Endothelial cell (in vitro differentiated cells): ENCODE measurements around the gene PHLDB2. TPM values are rescaled to one million over a fixed set of nuclear protein-coding genes. Genes with fewer than 3 reads are reported as not detected.

Source experiments
- DNase-seq: peaks from one replicate; pipeline ENCODE4 v3.0.0; 2021; ENCODE audit warnings: low spot score
- H3K27ac Mint-ChIP-seq: one replicate; pipeline ENCODE4 v1.8.0; 2021; ENCODE audit warnings: mixed read lengths, inconsistent platforms; ENCODE audit not compliant: unreplicated experiment
- H3K27me3 Mint-ChIP-seq: one replicate; pipeline ENCODE4 v1.8.0; 2021; ENCODE audit warnings: mild to moderate bottlenecking, moderate library complexity, mixed read lengths, inconsistent platforms; ENCODE audit not compliant: unreplicated experiment
- H3K36me3 Mint-ChIP-seq: one replicate; pipeline ENCODE4 v1.8.0; 2021; ENCODE audit warnings: mild to moderate bottlenecking, low read depth, mixed read lengths, inconsistent platforms; ENCODE audit not compliant: unreplicated experiment
- H3K4me1 Mint-ChIP-seq: one replicate; pipeline ENCODE4 v1.8.0; 2021; ENCODE audit warnings: mild to moderate bottlenecking, mixed read lengths, inconsistent platforms; ENCODE audit not compliant: unreplicated experiment
- H3K4me3 Mint-ChIP-seq: one replicate; pipeline ENCODE4 v1.8.0; 2021; ENCODE audit warnings: mild to moderate bottlenecking, mixed read lengths, inconsistent platforms; ENCODE audit not compliant: unreplicated experiment
- H3K9me3 Mint-ChIP-seq: one replicate; pipeline ENCODE4 v1.8.0; 2021; ENCODE audit warnings: mixed read lengths, inconsistent platforms; ENCODE audit not compliant: unreplicated experiment
- CTCF ChIP-seq: fragments of 200-600 bp; sonication (generic); IDR thresholded peaks from one replicate; pipeline ENCODE4 v1.5.0; 2021; ENCODE audit warnings: antibody characterized with exemption; ENCODE audit not compliant: unreplicated experiment
- total RNA-seq: library from RNA; stranded (reverse); fragmentation: NEBNext Ultra II Directional; extraction: Animal tissue kit (Norgen Biotek cat#: 25700); gene quantifications from one replicate; pipeline ENCODE4 v1.2.1, GENCODE V29; 2021; ENCODE audit not compliant: unreplicated experiment

Gene PHLDB2
- total RNA-seq, 1 donor from 2014 or later: 47.8 TPM

DNA sequence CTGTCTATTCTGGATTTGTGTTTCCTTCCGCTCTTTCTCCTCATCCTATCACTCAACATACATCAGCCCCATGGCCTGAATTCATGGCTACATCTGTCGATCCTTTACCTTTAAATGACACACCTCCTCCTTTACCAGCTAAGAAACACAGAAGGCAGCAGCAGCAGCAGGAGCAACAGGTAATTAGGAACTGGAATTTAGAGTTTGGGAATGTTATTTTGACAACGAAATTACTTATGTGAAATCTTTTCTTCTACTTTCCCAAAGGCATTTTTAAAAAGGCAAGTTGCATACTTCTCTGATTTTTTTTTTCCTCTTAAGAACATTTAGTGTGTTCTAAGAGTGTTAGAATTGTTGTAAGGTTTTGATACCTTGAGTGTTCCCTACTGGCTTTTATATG, 90.6 kb downstream of the PHLDB2 start:
- TF ChIP-seq CTCF: no peak
- Mint-ChIP-seq H3K36me3 (peaks cover 4% of the 10 kb centered on the region), H3K9me3 (no peaks in the 10 kb centered on the region), H3K4me1 (peaks cover 16% of the 10 kb centered on the region), H3K27ac (no peak overlapping the region), H3K27me3 (peaks cover 1% of the 10 kb centered on the region), H3K4me3 (no peak overlapping the region)
- DNase-seq: no peak

DNA sequence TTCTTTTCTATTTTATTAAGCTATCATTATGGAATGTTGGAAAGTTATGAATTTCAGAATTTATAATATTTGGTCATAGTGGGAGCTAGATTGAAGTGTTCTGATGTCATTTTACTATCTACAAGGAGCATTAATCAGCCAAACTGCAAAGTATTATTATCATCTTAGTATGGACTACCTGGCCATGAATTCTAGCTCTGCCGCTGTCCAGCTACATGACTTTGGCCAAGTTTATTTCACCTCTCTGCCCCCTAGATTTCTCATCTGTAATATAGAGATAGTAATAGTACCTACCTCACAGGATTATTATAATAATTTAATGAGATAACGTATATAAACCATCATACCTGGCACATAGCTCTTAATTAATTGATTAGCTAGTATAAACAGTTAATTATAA, 92.0 kb downstream of the PHLDB2 start:
- Mint-ChIP-seq H3K4me1 (peaks cover 16% of the 10 kb centered on the region), H3K4me3 (no peak overlapping the region), H3K27me3 (no peaks in the 10 kb centered on the region), H3K27ac (no peak overlapping the region), H3K9me3 (no peaks in the 10 kb centered on the region), H3K36me3 (peaks cover 4% of the 10 kb centered on the region)
- no peak for TF ChIP-seq CTCF
- DNase-seq: no peak

GRCh38 chr3:111952086-111952485, 93.0 kb downstream of the PHLDB2 start:
- Mint-ChIP-seq H3K9me3 (no peaks in the 10 kb centered on the region), H3K4me1 (peaks cover 18% of the 10 kb centered on the region), H3K4me3 (no peak overlapping the region), H3K27me3 (no peaks in the 10 kb centered on the region), H3K36me3 (peaks cover 4% of the 10 kb centered on the region), H3K27ac (no peak overlapping the region)
- TF ChIP-seq CTCF: no peak
- DNase-seq: no peak

- Mint-ChIP-seq H3K4me1 (peaks cover 27% of the 10 kb centered on the region), H3K27ac (no peak overlapping the region), H3K36me3 (peaks cover 4% of the 10 kb centered on the region), H3K27me3 (no peaks in the 10 kb centered on the region), H3K4me3 (no peak overlapping the region), H3K9me3 (no peaks in the 10 kb centered on the region)
- no peak for DNase-seq
- TF ChIP-seq CTCF: no peak
These were observed 93.9 kb downstream of the PHLDB2 start for GRCh38 chr3:111952866-111953450.

DNA sequence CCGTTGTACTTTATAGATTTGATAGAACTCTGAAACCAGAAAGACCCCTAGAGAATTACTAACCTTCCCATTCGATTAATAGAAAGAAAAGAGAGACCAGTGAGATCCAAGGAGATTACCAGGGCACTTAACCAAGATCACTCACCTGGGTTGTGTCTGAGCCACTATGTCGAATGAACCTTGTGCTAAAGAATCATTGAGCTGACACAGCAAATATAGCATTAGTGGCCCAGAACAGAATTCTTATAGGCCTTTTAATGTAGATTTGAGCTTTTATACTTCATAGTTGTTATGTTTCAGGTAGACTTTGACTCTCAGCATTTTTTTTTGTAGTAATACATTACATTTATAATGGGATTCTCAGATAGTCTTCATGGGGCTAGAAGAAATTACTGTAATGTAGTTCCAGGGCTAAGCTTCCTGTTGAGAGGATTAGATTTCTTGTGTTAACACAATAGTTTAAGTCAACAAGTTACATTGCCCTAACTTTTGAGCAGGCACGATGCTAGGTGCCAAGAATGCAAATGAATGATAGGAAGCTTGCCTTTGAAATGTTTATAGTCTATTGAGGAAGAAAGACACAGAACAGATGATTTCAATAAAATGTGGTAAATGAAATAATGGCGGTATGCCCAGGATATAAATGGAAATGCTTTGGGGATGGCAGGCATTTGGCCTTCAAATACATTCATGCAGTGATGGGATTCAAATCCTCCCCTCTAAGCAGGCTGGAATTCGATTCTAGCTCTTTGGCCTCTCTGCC, 95.3 kb downstream of the PHLDB2 start:
- H3K4me1 Mint-ChIP-seq: peaks cover 29% of the 10 kb centered on the region
- TF ChIP-seq CTCF: no peak
- H3K27me3 Mint-ChIP-seq: no peaks in the 10 kb centered on the region
- H3K4me3 Mint-ChIP-seq: no peak overlapping the region
- no peak for DNase-seq
- peaks cover 1% of the 10 kb centered on the region for H3K36me3 Mint-ChIP-seq
- H3K27ac Mint-ChIP-seq: no peak overlapping the region
- no peaks in the 10 kb centered on the region for H3K9me3 Mint-ChIP-seq
